ENCODE measurements around the gene ACBD6. TPM values are rescaled to one million over a fixed set of nuclear protein-coding genes. Genes with fewer than 3 reads are reported as not detected.

Gene ACBD6
- total and polyA plus RNA-seq, 2 of the 4 experiments (the other 2 are of a cell fraction) = 52.5 to 59.1 TPM

- H3K14ac ChIP-seq (replicated peaks; ENCODE audit: low read depth, low read length) = no peak overlapping the region
- H3K23ac ChIP-seq (ENCODE audit: low read depth, low read length) = no peak overlapping the region
- H4K8ac ChIP-seq (ENCODE audit: low read depth in 2 of 2, low read length in 2 of 2) = no peak overlapping the region
- 100% methylated on average over 1 of the region's 3 CpGs; no CpG with 5 or more reads in 1 of the 2 experiments for WGBS, 2 experiments (ENCODE audit: extremely low coverage in 2 of 2, insufficient read length in 1 of 2)
- H3K36me3 ChIP-seq (ENCODE audit: control insufficient read depth, insufficient read depth, low read length) = peaks cover 6% of the 10 kb centered on the region
- H3K27ac ChIP-seq (ENCODE audit: insufficient read depth, low read length) = no peak overlapping the region
- no peaks in the 10 kb centered on the region for H3K27me3 ChIP-seq (ENCODE audit: control insufficient read depth, insufficient read depth, low read length)
- ChIA-PET CTCF (no interaction called here), POLR2A (ENCODE audit: unreplicated experiment) (no interaction called here)
- TF ChIP-seq MAFK (IDR thresholded peaks at IDR 0.05; ENCODE audit: low read depth, low read length) (no peak), NFE2L2 (IDR thresholded peaks at IDR 0.05; ENCODE audit: low read depth, low read length) (no peak), SMC3 (IDR thresholded peaks at IDR 0.05; ENCODE audit: low read depth, low read length) (no peak), CHD1 (IDR thresholded peaks at IDR 0.05; ENCODE audit: low read depth, low read length) (no peak), MAZ (IDR thresholded peaks at IDR 0.05; ENCODE audit: borderline replicate concordance, low read depth, low read length) (no peak), BHLHE40 (IDR thresholded peaks at IDR 0.05; ENCODE audit: low read depth, low read length) (no peak), ELK1 (IDR thresholded peaks at IDR 0.05; ENCODE audit: borderline replicate concordance, low read depth, low read length) (no peak), POLR2A (IDR thresholded peaks at IDR 0.05; ENCODE audit: low read depth, low read length) (no peak), CEBPB (IDR thresholded peaks at IDR 0.05; ENCODE audit: low read depth, low read length) (no peak)
- TF ChIP-seq, protein P1, sequence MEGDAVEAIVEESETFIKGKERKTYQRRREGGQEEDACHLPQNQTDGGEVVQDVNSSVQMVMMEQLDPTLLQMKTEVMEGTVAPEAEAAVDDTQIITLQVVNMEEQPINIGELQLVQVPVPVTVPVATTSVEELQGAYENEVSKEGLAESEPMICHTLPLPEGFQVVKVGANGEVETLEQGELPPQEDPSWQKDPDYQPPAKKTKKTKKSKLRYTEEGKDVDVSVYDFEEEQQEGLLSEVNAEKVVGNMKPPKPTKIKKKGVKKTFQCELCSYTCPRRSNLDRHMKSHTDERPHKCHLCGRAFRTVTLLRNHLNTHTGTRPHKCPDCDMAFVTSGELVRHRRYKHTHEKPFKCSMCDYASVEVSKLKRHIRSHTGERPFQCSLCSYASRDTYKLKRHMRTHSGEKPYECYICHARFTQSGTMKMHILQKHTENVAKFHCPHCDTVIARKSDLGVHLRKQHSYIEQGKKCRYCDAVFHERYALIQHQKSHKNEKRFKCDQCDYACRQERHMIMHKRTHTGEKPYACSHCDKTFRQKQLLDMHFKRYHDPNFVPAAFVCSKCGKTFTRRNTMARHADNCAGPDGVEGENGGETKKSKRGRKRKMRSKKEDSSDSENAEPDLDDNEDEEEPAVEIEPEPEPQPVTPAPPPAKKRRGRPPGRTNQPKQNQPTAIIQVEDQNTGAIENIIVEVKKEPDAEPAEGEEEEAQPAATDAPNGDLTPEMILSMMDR (conservative IDR thresholded peaks at IDR 0.05; ENCODE audit: low read depth, low read length) = no peak
- TF ChIP-seq, protein P2, sequence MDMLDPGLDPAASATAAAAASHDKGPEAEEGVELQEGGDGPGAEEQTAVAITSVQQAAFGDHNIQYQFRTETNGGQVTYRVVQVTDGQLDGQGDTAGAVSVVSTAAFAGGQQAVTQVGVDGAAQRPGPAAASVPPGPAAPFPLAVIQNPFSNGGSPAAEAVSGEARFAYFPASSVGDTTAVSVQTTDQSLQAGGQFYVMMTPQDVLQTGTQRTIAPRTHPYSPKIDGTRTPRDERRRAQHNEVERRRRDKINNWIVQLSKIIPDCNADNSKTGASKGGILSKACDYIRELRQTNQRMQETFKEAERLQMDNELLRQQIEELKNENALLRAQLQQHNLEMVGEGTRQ (IDR thresholded peaks at IDR 0.05; ENCODE audit: low read depth, low read length) = no peak
- H3K79me1 ChIP-seq (ENCODE audit: low read depth in 1 of 2, low read length in 2 of 2) = peaks cover 10 to 16% of the 10 kb centered on the region in 2 experiments
- peaks cover 3% of the 10 kb centered on the region; the same call in 1 of the 2 replicates for H4K20me1 ChIP-seq (ENCODE audit: insufficient read depth, low read length)
- intact Hi-C loops (cut with micrococcal nuclease) (no loop called here), in situ Hi-C loops (cut with MboI; ENCODE audit: low sequenced_read_pairs) (no loop called here), dilution Hi-C loops (cut with HindIII; ENCODE audit: low sequenced_read_pairs, unreplicated experiment) (no loop called here)
- H2BK15ac ChIP-seq (ENCODE audit: low read depth, low read length) = no peak overlapping the region
- H3K4me2 ChIP-seq (ENCODE audit: low read depth, low read length) = no peak overlapping the region
- H3K4me3 ChIP-seq (ENCODE audit: insufficient read depth, low read depth, low read length) = no peak overlapping the region
- H2AK5ac ChIP-seq (ENCODE audit: low read depth, low read length) = no peak overlapping the region
- H3K9me3 ChIP-seq (ENCODE audit: control insufficient read depth, insufficient read depth, low read length) = peaks cover 17% of the 10 kb centered on the region
- H2AFZ ChIP-seq (replicated peaks; ENCODE audit: low read length, poor library complexity) = no peak overlapping the region
- H3K56ac ChIP-seq (ENCODE audit: extremely low read depth, insufficient read depth, low read length) = no peak overlapping the region
- DNase-seq (no peak), ATAC-seq (ENCODE audit: low read depth) (no peak)
- H4K5ac ChIP-seq (ENCODE audit: low read depth, low read length) = no peak overlapping the region
- H2BK20ac ChIP-seq (ENCODE audit: low read depth, low read length) = no peak overlapping the region
- no peak overlapping the region for H3K4ac ChIP-seq (ENCODE audit: low read depth, low read length)
- no TSS peak for BruUV-seq (replicated peaks)
- H3K18ac ChIP-seq (ENCODE audit: low read depth, low read length) = no peak overlapping the region
- no peak overlapping the region for H4K91ac ChIP-seq (ENCODE audit: insufficient read depth, low read depth, low read length)
- H2BK120ac ChIP-seq (ENCODE audit: low read depth, low read length) = no peak overlapping the region
- H2AK9ac ChIP-seq (replicated peaks; ENCODE audit: low read depth, low read length, poor library complexity) = no peak overlapping the region
- no peak overlapping the region for H2BK5ac ChIP-seq (ENCODE audit: low read depth, low read length, poor library complexity, severe bottlenecking)
- H3K9ac ChIP-seq (ENCODE audit: low read depth, low read length) = no peak overlapping the region
- H3K9me1 ChIP-seq (ENCODE audit: insufficient read depth, low read length) = no peaks in the 10 kb centered on the region
- H3K4me1 ChIP-seq (ENCODE audit: control insufficient read depth, insufficient read depth, low read length) = no peaks in the 10 kb centered on the region
Measured at GRCh38 chr1:180384286-180385005, 117.9 kb downstream of the ACBD6 start.
